ENCODE measurements around the gene LCN6.

GRCh38 chr9:136746621-136747020, 1.7 kb downstream of the LCN6 start:
- TF ChIP-seq CTCF (IDR thresholded peaks at IDR 0.05; ENCODE audit: insufficient read depth, low read length, poor library complexity, severe bottlenecking) (no peak), EZH2phosphoT487 (conservative IDR thresholded peaks at IDR 0.05; ENCODE audit: low read length) (no peak)

Data from SU-DHL-6 (cell line).